GM12878 (cell line): Measurements from ENCODE around the gene BNIPL. TPM values are rescaled to one million over a fixed set of nuclear protein-coding genes. Genes with fewer than 3 reads are reported as not detected.

ENCODE experiments used
- ATAC-seq: fragments of 200-7000 bp; cut with Tn5 transposase; 3 replicates; pipeline ENCODE4 v1.9.1; 2020; ENCODE audit warnings: mild to moderate bottlenecking, moderate library complexity
- BruUV-seq: library from RNA; stranded (reverse); fragments of 400-500 nt; replicated peaks from 2 replicates; lab custom pipeline; 2021; lab: Mats Ljungman, UMichigan
- CTCF ChIA-PET: fragments of 300-600 bp; sonication (Branson Sonifier 250); formaldehyde crosslinking; extraction: SDS; loops from one replicate; lab custom pipeline; 2021; ENCODE audit warnings: inconsistent platforms; lab: Yijun Ruan, JAX
- POLR2A ChIA-PET: fragments of 350-600 bp; formaldehyde crosslinking; extraction: SDS; loops from one replicate; lab custom pipeline; 2021; ENCODE audit warnings: inconsistent platforms; lab: Charles Lee
- RAD21 ChIA-PET: fragments of 300-600 bp; sonication (Branson Sonifier 250); formaldehyde crosslinking; loops from one replicate; lab custom pipeline; 2023; ENCODE audit warnings: antibody characterized with exemption; ENCODE audit not compliant: unreplicated experiment; lab: Charles Lee
- SMC1A ChIA-PET: fragments of 300-600 bp; sonication (Branson Sonifier 250); formaldehyde crosslinking; loops from one replicate; lab custom pipeline; 2023; ENCODE audit not compliant: unreplicated experiment, uncharacterized antibody; lab: Charles Lee
- DNase-seq: peaks from one replicate; pipeline ENCODE4 v3.0.0-alpha.2; 2011; ENCODE audit warnings: low read depth, low spot score
- FAIRE-seq: peaks from 3 replicates; lab custom pipeline; 2011; peaks lifted over from hg19 to GRCh38; lab: Jason Lieb, UNC
- H2AFZ ChIP-seq: 2 replicates; pipeline ENCODE4 v1.6.0; 2011; ENCODE audit warnings: low read depth, low read length, control low read depth; ENCODE audit not compliant: control insufficient read depth
- H3K27ac ChIP-seq: 2 replicates; pipeline ENCODE4 v1.5.1; 2011; ENCODE audit warnings: control low read depth; ENCODE audit not compliant: control insufficient read depth, insufficient read depth
- H3K27me3 ChIP-seq, 2 experiments: replicated peaks in 1 of 2; 2 replicates each; pipeline versions ENCODE4 v1.6.0 to v1.6.1; 2011; ENCODE audit warnings: low read length in 1 of 2; ENCODE audit not compliant: control insufficient read depth in 2 of 2, insufficient read depth in 2 of 2
- H3K36me3 ChIP-seq, 2 experiments: 2 replicates each; pipeline ENCODE4 v1.5.1; 2011; ENCODE audit warnings: low read length in 1 of 2; ENCODE audit not compliant: control insufficient read depth in 2 of 2, insufficient read depth in 2 of 2
- H3K4me1 ChIP-seq: 2 replicates; pipeline ENCODE4 v1.6.1; 2011; ENCODE audit warnings: mild to moderate bottlenecking, low read length, moderate library complexity, mixed read lengths; ENCODE audit not compliant: control insufficient read depth, insufficient read depth
- H3K4me2 ChIP-seq: 2 replicates; pipeline ENCODE4 v1.6.0; 2011; ENCODE audit warnings: control low read depth; ENCODE audit not compliant: control insufficient read depth, insufficient read depth
- H3K4me3 ChIP-seq: fragments of 200-600 bp; sonication (generic); 2 replicates; pipeline ENCODE4 v1.5.1; 2016
- H3K79me2 ChIP-seq: 2 replicates; pipeline ENCODE4 v1.6.0; 2011; ENCODE audit warnings: low read length; ENCODE audit not compliant: control insufficient read depth, insufficient read depth
- H3K9ac ChIP-seq: 2 replicates; pipeline ENCODE4 v1.8.0; 2011; ENCODE audit warnings: low read length, control low read depth, mixed read lengths; ENCODE audit not compliant: control insufficient read depth, insufficient read depth
- H3K9me3 ChIP-seq: replicated peaks from 3 replicates; pipeline ENCODE4 v1.5.1; 2011; ENCODE audit warnings: mild to moderate bottlenecking, low read length; ENCODE audit not compliant: control insufficient read depth, insufficient read depth
- H4K20me1 ChIP-seq: 2 replicates; pipeline ENCODE4 v1.6.0; 2011; ENCODE audit not compliant: control insufficient read depth, insufficient read depth
- BACH1 ChIP-seq: fragments of 450-650 bp; IDR thresholded peaks from 2 replicates; pipeline ENCODE4 v1.6.1; 2017; ENCODE audit warnings: mild to moderate bottlenecking, borderline replicate concordance
- CREB1 ChIP-seq: IDR thresholded peaks from 2 replicates; pipeline ENCODE4 v1.6.1; 2012; ENCODE audit warnings: low read depth, mild to moderate bottlenecking, inconsistent platforms
- MAX ChIP-seq: IDR thresholded peaks from 2 replicates; pipeline ENCODE4 v1.6.1; 2012; ENCODE audit warnings: low read depth, low read length, improper control_type of control experiment
- MYB ChIP-seq: fragments of 150-350 bp; IDR thresholded peaks from 2 replicates; pipeline ENCODE4 v1.6.1; 2014; ENCODE audit warnings: mild to moderate bottlenecking, low read depth, low read length, borderline replicate concordance
- PAX5 ChIP-seq: IDR thresholded peaks from 2 replicates; pipeline ENCODE4 v1.6.1; 2011; ENCODE audit warnings: low read depth, low read length, borderline replicate concordance
- POLR2A ChIP-seq: IDR thresholded peaks from 2 replicates; pipeline ENCODE4 v1.6.1; 2011; ENCODE audit warnings: low read depth, mild to moderate bottlenecking, low read length
- POLR2AphosphoS2 ChIP-seq: IDR thresholded peaks from 2 replicates; pipeline ENCODE4 v1.6.1; 2011; ENCODE audit warnings: low read depth, mild to moderate bottlenecking, low read length, improper control_type of control experiment, moderate library complexity
- RAD21 ChIP-seq: IDR thresholded peaks from 2 replicates; pipeline ENCODE4 v1.6.1; 2011; ENCODE audit warnings: mild to moderate bottlenecking, low read depth, low read length, moderate library complexity; ENCODE audit not compliant: insufficient read depth
- ZNF687 ChIP-seq: fragments of 450-650 bp; IDR thresholded peaks from 2 replicates; pipeline ENCODE4 v1.6.1; 2017; ENCODE audit warnings: mild to moderate bottlenecking, moderate library complexity
- whole genome bisulfite sequencing: methylation state at CpG from one replicate; pipeline ENCODE4 v1.1.6; 2016; ENCODE audit warnings: low lambda C conversion rate; ENCODE audit not compliant: insufficient replicate concordance, insufficient coverage; ENCODE audit errors: missing lambda C conversion rate; 5-methylcytosine and 5-hydroxymethylcytosine counted together
- in situ Hi-C: fragments of 300-500 bp; cut with MboI; formaldehyde crosslinking; loops from 9 replicates; pipeline ENCODE4 v1.14.3; 2018; ENCODE audit warnings: mixed read lengths
- intact Hi-C: fragments of 100-400 bp; cut with micrococcal nuclease; formaldehyde crosslinking; loops from one replicate; pipeline ENCODE4 v1.14.2; 2022; ENCODE audit not compliant: unreplicated experiment
- polyA plus RNA-seq, 11 experiments: library from polyadenylated mRNA; depleted of rRNA in 4 of 11; unstranded in 6 of 11; stranded (reverse) in 5 of 11; fragments of >200 nt; fragmentation: Nextera tagmentation in 4 of 11; fragmentation: Illumina TruSeq in 1 of 11; extraction: Ambion mirVana in 4 of 11; extraction: Trizol in 1 of 11; gene quantifications; 1 replicate in 1 of 11; 2 replicates in 10 of 11; pipeline versions ENCODE4 v1.2.1 to v1.2.3, GENCODE V29; 2011 to 2016; ENCODE audit warnings: inconsistent platforms in 2 of 11, missing spikeins in 2 of 11, low read depth in 1 of 11
- total RNA-seq, 4 experiments: library from RNA; depleted of rRNA in 3 of 4; stranded (reverse); fragments of >200 nt in 3 of 4; fragmentation: Illumina TruSeq in 1 of 4; extraction: Trizol in 1 of 4; gene quantifications; 2 replicates each; pipeline versions ENCODE4 v1.2.1 to v1.2.3, GENCODE V29; 2013 to 2021

The BNIPL gene
- total and polyA plus RNA-seq, 10 of the 15 experiments (the other 5 are each of a cell fraction or from before 2014, with no cell fraction given) = 0.05 to 1.1 (median 0.17) TPM

DNA sequence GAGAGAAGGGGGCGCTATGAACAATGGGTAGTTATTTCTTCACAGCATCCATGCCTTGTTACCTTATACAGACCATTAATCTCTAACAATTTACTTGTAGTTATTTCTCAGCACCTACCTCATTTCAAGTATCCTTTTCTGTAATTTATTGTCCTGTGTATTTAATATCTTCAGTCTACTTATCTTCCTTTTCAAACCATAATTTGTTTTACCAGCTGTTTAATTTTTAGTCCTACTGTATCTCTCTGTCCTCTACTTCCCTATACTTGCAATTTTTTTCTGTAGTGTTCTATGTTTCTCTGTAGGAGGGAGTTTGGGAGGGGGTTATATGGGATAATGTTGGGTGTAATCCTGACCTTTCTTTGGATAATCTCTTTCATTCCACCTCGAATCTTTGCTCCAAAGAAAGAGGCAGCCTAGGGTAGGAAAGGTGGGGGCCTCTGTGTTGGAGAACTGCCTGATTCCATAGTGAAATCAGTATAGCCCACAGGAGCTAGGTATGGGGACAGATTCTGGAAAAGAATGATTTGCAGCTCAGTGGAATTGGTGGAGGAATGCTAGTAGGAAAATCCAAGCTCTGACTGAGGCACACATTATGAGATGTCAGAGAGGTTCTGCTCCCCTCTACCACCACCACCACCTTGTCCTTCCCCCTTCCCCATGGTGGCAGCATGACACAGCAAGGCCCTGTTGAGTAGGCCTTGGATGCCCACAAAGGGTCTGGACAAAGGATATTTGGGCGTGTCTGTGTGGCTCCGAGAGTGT lies 24.5 kb downstream of the BNIPL start:
- no peak for FAIRE-seq
- H3K79me2 ChIP-seq = peaks cover 45% of the 10 kb centered on the region
- CTCF ChIA-PET = interaction anchor here (0.6 to 7.4 kb wide), 16 partner anchors 7 to 364 kb away, joined by 3 to 76 read pairs (median 4); partner anchors contain the start of genes C1orf56, GABPB2, GOLPH3L and MINDY1

DNA sequence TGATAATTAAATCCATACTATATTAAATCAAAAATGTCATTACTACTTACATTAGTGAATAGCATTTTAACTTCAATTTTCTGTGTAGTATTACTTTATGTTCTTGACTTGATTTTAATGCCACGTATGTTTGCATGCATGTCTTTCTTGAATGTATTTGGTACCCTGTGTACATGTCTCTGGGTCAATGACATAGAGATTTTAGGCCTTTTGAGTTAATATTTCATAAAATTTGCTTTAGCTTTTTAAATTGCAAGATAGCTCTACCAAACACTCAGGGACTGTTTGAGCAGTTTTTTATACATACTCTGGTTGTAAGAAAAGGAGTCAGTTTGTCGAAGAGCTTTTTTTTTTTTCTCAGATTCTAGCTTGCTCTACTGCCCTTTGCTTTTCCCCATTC lies 25.3 kb downstream of the BNIPL start:
- intact Hi-C loops (no loop called here), in situ Hi-C loops (no loop called here)
- H3K27me3 ChIP-seq = no peaks in the 10 kb centered on the region
- ChIA-PET POLR2A (interaction anchor here (0.6 to 5.8 kb wide), 4 partner anchors 9 to 128 kb away, joined by 3 to 65 read pairs (median 20); partner anchors contain the start of genes C1orf56, GABPB2 and VPS72), RAD21 (interaction anchor here (0.7 to 1.8 kb wide), 4 partner anchors 9 to 162 kb away, joined by 3 to 7 read pairs (median 4); partner anchors contain the start of genes GABPB2 and TNFAIP8L2), SMC1A (interaction anchor here (1.3 to 3.1 kb wide), 5 partner anchors 9 to 95 kb away, joined by 3 to 22 read pairs (median 6); partner anchors contain the start of genes C1orf56, GABPB2 and TNFAIP8L2), CTCF (interaction anchor here (0.6 to 7.4 kb wide), 8 partner anchors 9 to 95 kb away, joined by 3 to 76 read pairs (median 8); partner anchors contain the start of genes C1orf56, GABPB2, MINDY1 and TNFAIP8L2)
- no TSS peak for BruUV-seq
- no peak for DNase-seq
- 87% methylated on average over 2 of the region's 2 CpGs for WGBS
- H3K4me3 ChIP-seq = no peak overlapping the region
- peaks cover 13% of the 10 kb centered on the region for H3K4me1 ChIP-seq
- no peak for ATAC-seq
- no peak overlapping the region for H3K9ac ChIP-seq
- H2AFZ ChIP-seq = no peak overlapping the region
- no peak overlapping the region for H3K27ac ChIP-seq
- H3K79me2 ChIP-seq = peaks cover 37% of the 10 kb centered on the region
- FAIRE-seq = no peak
- H3K9me3 ChIP-seq = no peaks in the 10 kb centered on the region
- peaks cover 0 to 3% of the 10 kb centered on the region in 2 experiments; a peak in 2 of 4 replicates for H3K36me3 ChIP-seq
- no peaks in the 10 kb centered on the region for H4K20me1 ChIP-seq
- no peak overlapping the region for H3K4me2 ChIP-seq
- no peak for TF ChIP-seq POLR2A
- no peak for TF ChIP-seq BACH1
- no peak for TF ChIP-seq CREB1
- TF ChIP-seq PAX5 = no peak
- TF ChIP-seq MAX = no peak
- no peak for TF ChIP-seq MYB
- no peak for TF ChIP-seq ZNF687

More for the DNA sequence above, 24.5 kb downstream of the BNIPL start:
- peak overlapping the region; percentile 95 for H2AFZ ChIP-seq
- intact Hi-C loops = no loop called here
- ATAC-seq (no peak), DNase-seq (no peak)
- H3K27me3 ChIP-seq = no peaks in the 10 kb centered on the region
- H3K27ac ChIP-seq = peak overlapping the region; percentile 97
- H3K36me3 ChIP-seq = peaks cover 0 to 7% of the 10 kb centered on the region in 2 experiments; a peak in 2 of 4 replicates
- H3K4me3 ChIP-seq = peak overlapping the region; percentile 93
- peak overlapping the region; percentile 94 for H3K9ac ChIP-seq
- POLR2A ChIA-PET = interaction anchor here (0.6 to 5.8 kb wide), 7 partner anchors 10 to 481 kb away, joined by 3 to 65 read pairs (median 5); partner anchors contain the start of genes C1orf56, GABPB2, MCL1 and VPS72
- TF ChIP-seq RAD21 (0 out of 2 replicates have a peak, but pooled peaks have one; percentile 2), POLR2AphosphoS2 (no peak)
- 58% methylated on average over 4 of the region's 4 CpGs for WGBS
- H4K20me1 ChIP-seq = peaks cover 3% of the 10 kb centered on the region; the same call in 1 of the 2 replicates
- SMC1A ChIA-PET = interaction anchor here (0.6 to 3.6 kb wide), 8 partner anchors 10 to 96 kb away, joined by 3 to 22 read pairs (median 8); partner anchors contain the start of genes C1orf56, GABPB2 and TNFAIP8L2
- peak overlapping the region; percentile 73 for H3K4me2 ChIP-seq
- in situ Hi-C loops = no loop called here
- no peaks in the 10 kb centered on the region for H3K9me3 ChIP-seq
- peaks cover 21% of the 10 kb centered on the region for H3K4me1 ChIP-seq
- RAD21 ChIA-PET = interaction anchor here (0.9 to 1.9 kb wide), 4 partner anchors 10 to 220 kb away, joined by 3 to 7 read pairs (median 4); partner anchors contain the start of gene GABPB2
- BruUV-seq = TSS peak; percentile 49
